Stimulated activated CD4-positive, alpha-beta T cell treated with anti-CD3 and anti-CD28 coated beads, Interleukin-1b, Interleukin-23, amount 100 ng/mL, for 1 hour (primary cell): ENCODE data around the gene TMEM131L.
"Not testable (repeated sequence)": the region's sequence is repeated elsewhere in the genome, so short reads cannot be mapped to it uniquely, and the experiment has no call there.

Experiments used
- DNase-seq, 2 donors: peaks; one replicate each; pipeline ENCODE4 v3.0.0-alpha.2; 2020; ENCODE audit warnings: low read depth in 2 of 2

Gene TMEM131L

GRCh38 chr4:153449338-153449737 is 16.8 kb upstream of the TMEM131L start:
- no peak for DNase-seq

DNA sequence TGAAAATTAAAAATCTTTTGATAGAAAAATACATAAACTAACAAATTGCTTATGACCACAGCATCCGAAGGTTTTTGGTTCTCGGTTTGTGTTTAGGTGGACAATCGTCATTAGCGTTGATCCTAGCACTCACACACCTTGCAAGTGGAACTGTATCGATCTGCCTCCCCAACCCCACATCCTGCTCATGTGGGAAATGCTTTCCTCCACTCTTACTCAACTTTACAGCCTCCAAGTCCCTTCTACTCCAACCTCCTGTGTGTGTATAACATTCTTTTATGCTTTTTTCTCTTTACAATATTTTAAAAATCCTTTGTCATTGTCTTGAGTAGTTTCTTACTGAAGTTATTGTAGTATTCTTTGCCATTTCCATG is 15.6 kb upstream of the TMEM131L start:
- DNase-seq: no peak

GRCh38 chr4:153451145-153451544 is 15.0 kb upstream of the TMEM131L start:
- not testable (repeated sequence) for DNase-seq

DNA sequence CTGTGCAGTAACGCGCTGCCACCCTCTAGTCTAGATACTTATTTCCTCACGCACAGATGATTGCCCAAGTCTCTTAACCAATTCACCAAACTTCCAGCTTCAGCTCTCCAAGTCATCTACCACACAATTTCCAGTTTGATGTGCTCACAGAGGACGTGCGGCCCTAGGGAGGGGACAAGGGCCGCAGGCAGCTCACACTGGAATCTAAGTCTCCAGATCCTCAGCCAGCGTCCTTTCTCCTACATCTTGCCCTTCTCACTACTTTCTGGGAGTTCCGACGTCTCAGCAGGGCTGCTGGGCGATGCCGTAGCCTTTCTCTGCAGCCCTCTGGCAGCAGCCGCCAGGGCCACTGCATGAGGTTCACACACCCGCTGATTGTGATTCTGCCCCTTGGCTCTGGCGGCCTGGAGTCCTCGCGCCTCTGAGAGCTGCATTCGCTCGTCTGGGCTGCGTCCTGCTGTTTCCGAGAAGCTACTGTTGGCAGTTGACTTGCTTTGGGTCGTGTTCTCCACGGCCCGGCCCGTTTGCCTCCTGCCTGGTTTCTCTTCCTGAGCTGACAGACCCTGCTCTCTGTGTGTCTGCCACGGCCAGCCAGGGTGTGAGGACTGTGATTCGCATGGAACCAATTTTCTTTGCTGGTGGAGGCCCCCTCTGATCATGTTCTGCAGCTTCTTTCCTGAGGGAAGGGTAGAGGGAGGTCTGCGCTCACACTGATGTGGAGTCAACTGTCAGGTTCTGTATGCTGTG is 14.1 kb upstream of the TMEM131L start:
- no peak for DNase-seq

GRCh38 chr4:153452658-153453378 is 13.3 kb upstream of the TMEM131L start:
- DNase-seq: no peak

DNA sequence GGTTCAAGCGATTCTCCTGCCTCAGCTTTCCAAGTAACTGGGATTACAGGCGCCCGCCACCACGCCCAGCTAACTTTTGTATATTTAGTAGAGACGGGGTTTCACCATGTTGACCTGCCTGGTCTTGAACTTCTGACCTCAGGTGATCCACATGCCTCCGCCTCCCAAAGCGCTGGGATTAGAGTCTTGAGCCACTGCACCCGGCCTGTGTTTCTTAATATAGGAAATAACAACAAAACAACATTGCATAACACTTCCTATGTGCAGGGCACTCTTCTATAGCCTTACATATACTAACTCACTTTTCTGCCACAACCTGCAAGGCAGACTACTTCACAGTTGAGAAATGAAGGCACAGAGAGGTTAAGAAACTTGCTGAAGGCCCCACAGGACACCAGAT is 12.8 kb upstream of the TMEM131L start:
- no peak for DNase-seq

DNA sequence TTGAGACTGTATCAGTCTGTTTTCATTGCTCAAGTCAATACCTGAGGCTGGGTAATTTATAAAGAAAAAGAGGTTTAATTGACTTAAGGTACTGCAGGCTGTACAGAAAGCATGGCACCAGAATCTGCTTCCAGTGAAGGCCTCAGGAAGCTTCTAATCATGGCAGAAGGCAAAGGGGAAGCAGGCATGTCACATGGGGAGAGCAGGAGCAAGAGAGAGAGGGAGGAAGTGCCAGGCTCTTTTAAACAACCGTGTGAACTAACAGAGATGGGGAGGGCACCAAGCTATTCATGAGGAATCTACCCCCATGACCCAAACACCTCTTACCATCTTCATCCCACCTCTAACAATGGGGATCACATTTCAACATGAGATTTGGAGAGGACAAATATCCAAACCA is 7.2 kb upstream of the TMEM131L start:
- DNase-seq: no peak

- DNase-seq: not testable (repeated sequence)
Measured at GRCh38 chr4:153461549-153461948, 4.6 kb upstream of the TMEM131L start.

DNA sequence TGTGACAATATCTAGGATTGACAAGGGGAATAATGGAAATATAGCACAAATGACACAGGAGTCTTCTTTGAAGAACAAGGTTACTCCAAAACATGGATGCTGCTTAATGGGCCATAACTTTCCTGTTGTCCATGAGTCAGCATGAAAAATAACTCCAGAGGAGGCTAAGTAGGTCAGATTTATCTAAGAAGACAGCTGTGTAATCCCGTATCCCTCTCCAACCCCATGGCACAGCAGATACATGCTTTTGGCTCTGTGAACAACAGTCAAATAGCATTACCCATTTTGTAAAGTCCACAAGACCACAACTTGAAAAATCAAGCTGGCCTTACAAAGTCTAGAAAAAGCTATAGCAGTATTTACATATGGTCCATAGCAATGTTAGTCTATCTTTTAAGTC is 2.1 kb upstream of the TMEM131L start:
- DNase-seq: no peak

DNA sequence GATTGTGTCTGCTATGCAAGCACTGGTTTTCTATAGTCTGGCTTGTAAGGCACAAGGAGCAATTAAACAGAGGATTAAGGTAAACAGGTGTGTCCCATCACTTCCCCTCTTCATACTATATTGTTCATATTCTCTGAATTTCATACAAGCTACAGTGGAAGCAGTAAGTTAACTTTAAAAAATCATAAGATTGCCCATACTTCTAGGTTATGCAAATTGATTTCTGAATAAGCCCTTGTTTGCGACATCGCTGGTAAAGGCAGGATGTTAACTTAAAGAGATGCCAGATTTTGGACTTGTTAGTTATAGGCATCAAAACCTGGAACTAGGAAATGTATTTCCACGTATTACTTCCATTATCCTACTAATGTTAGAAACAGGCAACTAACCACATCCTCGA is 1.0 kb upstream of the TMEM131L start:
- no peak for DNase-seq

DNA sequence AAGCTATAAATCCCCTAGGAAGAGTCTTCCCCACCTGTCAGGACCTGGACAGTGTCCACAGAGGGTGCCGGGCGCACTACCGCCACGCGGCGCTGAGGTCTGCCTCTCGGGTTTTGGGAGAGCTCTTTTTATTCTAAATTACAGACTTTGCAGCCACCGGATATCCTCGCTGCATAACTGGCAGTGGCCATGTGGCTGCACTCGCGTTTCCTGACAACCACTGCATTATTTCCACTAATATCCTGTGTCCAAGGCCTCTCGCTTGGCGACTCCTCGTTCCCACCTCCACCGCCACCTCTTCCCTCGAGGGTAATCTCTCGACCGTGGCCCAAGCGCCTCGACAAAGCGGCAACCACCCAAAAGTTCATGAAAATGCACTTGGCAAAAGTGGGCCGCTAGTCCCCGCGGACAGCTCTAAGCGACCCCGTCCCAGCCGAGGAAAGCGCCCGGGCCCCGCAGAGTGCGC is 512 bp upstream of the TMEM131L start:
- DNase-seq: no peak

DNA sequence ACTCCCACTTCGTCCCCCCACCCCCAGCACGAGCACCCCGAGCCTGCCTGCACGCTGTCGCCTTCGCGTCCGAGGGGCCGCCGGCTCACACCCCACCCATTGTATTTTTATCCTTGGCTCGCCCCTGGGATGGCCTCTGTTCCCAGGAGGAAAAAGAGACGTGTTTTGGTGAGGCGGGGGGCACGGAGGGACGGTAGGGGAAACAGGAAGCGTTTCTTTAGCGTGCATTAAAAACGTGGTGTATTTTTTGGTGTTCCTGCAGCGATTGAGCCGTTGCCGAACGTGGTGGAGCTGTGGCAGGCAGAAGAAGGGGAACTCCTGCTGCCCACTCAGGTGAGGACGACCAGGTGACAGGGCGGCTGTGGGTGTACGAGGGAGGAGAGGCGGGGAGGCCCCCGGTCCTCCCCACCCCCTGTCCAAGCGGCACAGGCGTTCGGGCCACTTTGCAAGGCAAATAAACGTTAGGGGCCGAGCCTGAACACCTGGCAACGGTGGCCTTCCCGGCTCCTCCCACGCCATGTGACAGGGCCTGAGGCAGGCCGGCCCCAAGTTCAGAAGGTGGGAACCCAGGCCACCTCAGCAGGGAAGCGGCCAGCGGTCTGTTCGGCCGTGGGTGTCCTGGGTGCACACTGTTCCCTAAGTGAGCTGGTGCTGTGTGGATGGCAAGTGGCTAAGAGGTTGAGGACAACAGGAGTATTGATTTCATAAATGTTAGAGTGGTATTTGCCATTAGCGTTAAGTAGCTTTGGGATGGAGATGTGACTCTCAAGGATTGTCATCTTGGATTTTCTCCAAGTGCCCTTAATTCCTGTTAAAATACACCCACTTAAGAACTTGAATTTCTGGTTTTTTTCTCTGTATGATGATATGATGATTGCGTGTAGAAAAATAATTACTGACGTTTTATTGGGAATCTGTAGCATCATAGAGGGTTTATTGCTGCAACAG is 1.1 kb downstream of the TMEM131L start:
- DNase-seq: no peak

DNA sequence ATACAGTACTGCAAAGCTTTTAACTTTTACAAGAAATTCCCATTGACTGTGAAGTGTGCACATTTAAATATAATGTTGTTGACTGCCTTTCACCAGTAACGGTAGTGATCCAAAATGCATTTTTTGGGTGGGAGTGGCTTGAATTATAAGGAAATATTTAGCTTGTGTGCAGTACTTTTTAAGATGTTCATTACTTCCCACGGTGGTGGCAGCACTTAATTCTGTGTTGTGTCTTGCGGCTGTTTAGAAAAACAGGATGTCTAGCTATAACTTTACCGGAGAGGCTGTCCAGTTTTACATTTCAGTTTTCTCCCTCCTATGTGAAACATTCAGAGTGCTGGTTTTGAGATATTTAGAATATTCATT is 1.7 kb downstream of the TMEM131L start:
- DNase-seq: no peak

DNA sequence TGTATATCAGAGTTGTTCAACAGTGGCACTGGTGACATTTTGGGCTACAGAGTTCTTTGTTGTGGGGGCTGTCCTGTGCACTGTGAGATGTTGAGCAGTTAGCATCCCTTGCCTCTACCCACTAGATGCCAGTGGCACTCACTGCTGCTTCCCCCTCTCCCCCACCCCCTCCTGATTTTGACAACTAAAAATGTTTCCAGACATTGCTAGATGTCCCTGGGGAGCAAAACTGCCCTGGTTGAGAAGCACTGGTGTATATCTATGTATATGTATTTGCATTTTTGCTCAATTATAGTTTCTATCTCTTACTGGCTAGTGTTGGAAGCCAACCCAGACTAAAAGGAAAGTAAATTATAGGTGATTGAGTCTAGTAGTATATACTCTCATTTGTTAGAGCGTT is 2.4 kb downstream of the TMEM131L start:
- DNase-seq: no peak

DNA sequence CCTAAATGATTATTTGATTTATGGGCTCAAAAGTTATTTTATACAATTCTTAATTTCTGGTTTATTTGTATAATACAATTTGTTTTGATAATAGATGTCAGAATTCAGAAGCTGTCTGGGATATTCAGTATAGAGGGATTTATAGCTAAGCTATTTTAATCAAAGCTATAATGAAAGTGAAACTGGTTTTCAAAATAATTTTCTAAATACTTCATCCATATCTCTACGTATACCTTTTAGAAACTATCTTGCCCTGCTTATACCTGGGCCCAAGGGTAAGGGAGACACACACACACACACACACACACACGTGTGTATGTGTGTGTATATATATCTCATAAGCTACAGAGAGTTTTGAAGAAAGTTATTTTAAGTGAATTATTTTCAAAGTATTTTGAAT is 2.9 kb downstream of the TMEM131L start:
- DNase-seq: no peak

GRCh38 chr4:153471071-153471697 is 5.0 kb downstream of the TMEM131L start:
- not testable (repeated sequence) for DNase-seq

DNA sequence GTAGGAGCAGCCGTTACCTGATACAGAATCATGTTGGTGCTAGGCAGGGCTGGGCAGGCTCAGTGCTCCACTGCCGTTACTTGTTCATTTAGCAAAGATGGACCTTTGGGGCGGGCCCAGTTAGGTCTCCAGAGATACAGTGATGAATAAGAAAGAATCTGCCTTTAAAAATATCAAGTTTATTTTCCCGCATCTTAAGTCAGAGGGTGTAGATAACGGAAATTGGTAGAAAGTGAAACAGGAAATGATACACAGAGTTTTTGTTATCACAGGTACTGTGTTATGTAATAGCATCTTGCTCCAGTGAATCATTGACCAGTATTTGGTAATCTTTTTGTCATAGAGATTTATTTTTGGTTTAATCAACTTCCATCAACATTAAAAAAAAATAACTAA is 5.5 kb downstream of the TMEM131L start:
- no peak for DNase-seq

GRCh38 chr4:153472122-153473037 is 6.2 kb downstream of the TMEM131L start:
- DNase-seq: no peak

DNA sequence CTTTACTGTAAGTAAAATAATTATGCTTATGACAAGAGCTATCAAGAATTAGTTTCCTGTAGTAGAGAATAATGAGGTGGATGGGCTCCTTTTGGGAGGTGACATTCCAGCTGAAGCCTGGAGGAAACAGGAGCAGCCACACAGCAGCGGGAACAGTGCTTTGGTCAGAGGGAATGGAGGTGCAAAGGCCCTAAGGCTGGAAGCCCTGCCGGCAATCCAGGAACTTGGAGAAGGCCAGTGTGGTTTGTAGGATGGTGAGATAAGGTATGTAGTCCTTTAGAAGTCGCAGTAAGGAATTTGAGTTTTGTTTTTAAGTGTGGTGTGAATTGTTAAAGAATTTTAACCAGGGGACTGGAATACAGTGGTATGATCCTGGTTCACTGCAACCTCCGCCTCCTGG is 8.1 kb downstream of the TMEM131L start:
- DNase-seq: no peak

GRCh38 chr4:153476829-153477574 is 10.8 kb downstream of the TMEM131L start:
- no peak for DNase-seq
